ENCODE data around the gene WNK2.

- TF ChIP-seq CTCF (IDR thresholded peaks at IDR 0.05; ENCODE audit: extremely low read depth in 1 of 2, insufficient read depth in 1 of 2, low read depth in 1 of 2, low read length in 2 of 2): no peak
- TF ChIP-seq POLR2A (IDR thresholded peaks at IDR 0.05; ENCODE audit: low read depth, low read length): no peak
- TF ChIP-seq POLR2AphosphoS5 (IDR thresholded peaks at IDR 0.05; ENCODE audit: insufficient read depth, low read depth, low read length): no peak
- no peak for TF ChIP-seq EZH2 (IDR thresholded peaks at IDR 0.05; ENCODE audit: borderline replicate concordance, low read depth, low read length, severe bottlenecking)
- no peak for TF ChIP-seq MAX (IDR thresholded peaks at IDR 0.05; ENCODE audit: insufficient read depth, insufficient read length)
These were observed 77.3 kb downstream of the WNK2 start for GRCh38 chr9:93261281-93261680.

Data from endothelial cell of umbilical vein (primary cell).